ENCODE data around the gene LHPP. TPM values are rescaled to one million over a fixed set of nuclear protein-coding genes. Genes with fewer than 3 reads are reported as not detected.
"Not testable (repeated sequence)": the region's sequence is repeated elsewhere in the genome, so short reads cannot be mapped to it uniquely, and the experiment has no call there.

The LHPP gene
- total RNA-seq, 1 donor, result 20.4 TPM

- H3K27me3 ChIP-seq (ENCODE audit: insufficient read depth, low read length), result peaks cover 3% of the 10 kb centered on the region
- no peak overlapping the region for H3K4me3 ChIP-seq (ENCODE audit: low read length)
- no peaks in the 10 kb centered on the region for H3K9me3 ChIP-seq (ENCODE audit: low read depth, low read length)
- H3K4me1 ChIP-seq (ENCODE audit: insufficient read depth, low read length), result peaks cover 4% of the 10 kb centered on the region
Measured at GRCh38 chr10:124433461-124433860, 28.2 kb upstream of the LHPP start.

DNA sequence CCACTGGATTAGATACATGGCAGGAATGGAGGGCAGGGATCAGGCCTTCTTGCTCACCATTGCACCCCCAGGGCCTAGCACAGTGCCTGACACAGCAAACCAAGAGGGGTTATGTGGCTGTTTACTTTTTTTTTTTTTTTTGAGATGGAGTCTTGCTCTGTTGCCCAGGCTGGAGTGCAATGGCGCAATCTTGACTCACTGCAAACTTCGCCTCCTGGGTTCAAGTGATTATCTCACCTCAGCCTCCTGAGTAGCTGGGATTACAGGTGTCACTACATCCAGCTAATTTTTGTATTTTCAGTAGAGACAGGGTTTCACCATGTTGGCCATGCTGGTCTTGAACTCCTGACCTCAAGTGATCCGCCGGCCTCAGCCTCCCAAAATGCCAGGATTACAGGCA lies 25.9 kb upstream of the LHPP start:
- H3K9me3 ChIP-seq (ENCODE audit: low read depth, low read length), result not testable (repeated sequence)

DNA sequence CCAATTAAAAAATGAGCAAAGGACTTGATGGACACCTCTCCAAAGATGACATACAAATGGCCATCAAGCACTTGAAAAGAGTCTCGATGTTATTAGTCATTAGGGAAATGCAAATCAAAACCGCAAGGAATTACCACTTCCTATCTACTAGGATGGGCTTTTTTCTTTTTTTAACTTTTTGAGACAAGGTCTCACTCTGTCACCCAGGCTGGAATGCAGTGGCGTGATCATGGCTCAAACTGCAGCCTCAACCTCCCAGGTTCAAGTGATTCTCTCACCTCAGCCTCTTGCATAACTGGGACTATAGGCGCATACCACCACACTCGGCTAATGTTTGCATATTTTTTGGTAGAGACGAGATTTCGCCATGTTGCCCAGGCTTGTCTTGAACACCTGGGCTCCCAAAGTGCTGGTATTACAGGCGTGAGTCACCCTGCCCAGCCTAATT lies 25.4 kb upstream of the LHPP start:
- no peaks in the 10 kb centered on the region for H3K27me3 ChIP-seq (ENCODE audit: insufficient read depth, low read length)
- no peak overlapping the region for H3K4me3 ChIP-seq (ENCODE audit: low read length)
- H3K9me3 ChIP-seq (ENCODE audit: low read depth, low read length), result no peaks in the 10 kb centered on the region
- peaks cover 4% of the 10 kb centered on the region for H3K4me1 ChIP-seq (ENCODE audit: insufficient read depth, low read length)

More for the DNA sequence above, 25.9 kb upstream of the LHPP start:
- H3K4me3 ChIP-seq (ENCODE audit: low read length); H3K27me3 ChIP-seq (ENCODE audit: insufficient read depth, low read length); H3K4me1 ChIP-seq (ENCODE audit: insufficient read depth, low read length): not testable (repeated sequence)

GRCh38 chr10:124441694-124442093 lies 19.9 kb upstream of the LHPP start:
- peaks cover 31% of the 10 kb centered on the region for H3K27me3 ChIP-seq (ENCODE audit: insufficient read depth, low read length)
- H3K9me3 ChIP-seq (ENCODE audit: low read depth, low read length); H3K4me3 ChIP-seq (ENCODE audit: low read length); H3K4me1 ChIP-seq (ENCODE audit: insufficient read depth, low read length): not testable (repeated sequence)

- Histone ChIP-seq H3K4me1 (ENCODE audit: insufficient read depth, low read length) (peaks cover 17% of the 10 kb centered on the region), H3K27me3 (ENCODE audit: insufficient read depth, low read length) (peaks cover 74% of the 10 kb centered on the region), H3K9me3 (ENCODE audit: low read depth, low read length) (no peaks in the 10 kb centered on the region), H3K4me3 (ENCODE audit: low read length) (no peak overlapping the region)
Measured at GRCh38 chr10:124446830-124447750, 14.5 kb upstream of the LHPP start.

DNA sequence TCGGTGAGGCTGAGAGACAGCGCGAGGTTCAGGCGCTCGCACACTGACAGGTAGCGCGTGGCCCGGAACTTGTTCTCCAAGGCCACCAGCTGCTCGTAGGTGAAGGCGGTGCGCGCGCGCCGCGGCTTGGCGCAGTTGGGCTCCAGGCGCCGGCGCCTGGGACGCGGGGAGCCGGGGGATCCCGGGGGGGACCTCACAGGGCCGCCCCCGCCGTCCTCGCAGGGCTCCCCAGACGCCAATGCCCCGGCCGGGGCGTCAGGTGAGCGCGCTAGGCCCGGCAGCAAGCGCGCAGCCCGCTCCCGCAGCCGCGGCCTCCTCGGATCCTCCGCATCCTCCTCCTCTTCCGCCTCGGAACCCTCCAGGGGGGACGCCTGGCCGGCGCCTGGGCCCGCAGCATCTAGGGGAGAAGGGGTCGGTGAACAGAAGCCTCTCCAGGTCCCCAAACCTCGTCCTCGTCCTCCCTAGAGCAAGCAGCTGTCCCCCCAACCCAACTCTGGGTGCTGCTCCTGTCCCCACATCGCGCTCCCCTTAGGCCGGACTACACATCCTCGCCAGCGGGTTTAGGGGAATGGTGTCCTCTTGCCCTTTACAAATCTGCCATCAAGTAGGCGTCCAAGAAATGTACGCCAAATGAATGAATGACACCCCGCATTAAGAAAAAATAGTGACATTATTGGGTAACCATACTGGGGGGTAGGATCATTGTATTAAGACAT lies 13.7 kb upstream of the LHPP start:
- Histone ChIP-seq H3K4me3 (ENCODE audit: low read length) (no peak overlapping the region), H3K27me3 (ENCODE audit: insufficient read depth, low read length) (peaks cover 82% of the 10 kb centered on the region), H3K4me1 (ENCODE audit: insufficient read depth, low read length) (peaks cover 17% of the 10 kb centered on the region), H3K9me3 (ENCODE audit: low read depth, low read length) (no peaks in the 10 kb centered on the region)

DNA sequence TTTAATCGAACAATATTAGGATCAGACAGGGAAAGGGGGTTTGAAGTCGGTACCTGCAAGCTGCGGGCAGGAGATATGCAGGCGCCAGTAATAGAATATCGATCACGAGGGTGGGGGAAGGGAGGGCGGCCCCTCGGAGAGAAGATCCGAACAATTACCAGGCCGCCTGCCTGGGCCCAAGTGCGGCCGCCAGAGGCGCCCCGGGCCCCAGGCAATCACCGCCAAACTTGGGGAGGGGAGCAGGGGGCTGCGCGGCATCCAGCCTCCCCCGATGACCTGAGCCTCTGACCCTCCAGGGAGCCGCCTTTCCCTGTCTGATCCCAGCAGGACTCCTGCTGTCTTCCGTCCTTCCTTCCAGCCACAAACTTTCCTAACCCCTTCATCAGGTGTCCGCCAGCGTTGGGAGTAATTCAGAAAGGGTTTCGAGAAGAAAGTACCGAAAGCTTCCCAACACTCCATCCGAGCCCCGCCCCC lies 12.9 kb upstream of the LHPP start:
- H3K27me3 ChIP-seq (ENCODE audit: insufficient read depth, low read length), result peaks cover 87% of the 10 kb centered on the region
- no peak overlapping the region for H3K4me3 ChIP-seq (ENCODE audit: low read length)
- no peaks in the 10 kb centered on the region for H3K9me3 ChIP-seq (ENCODE audit: low read depth, low read length)
- H3K4me1 ChIP-seq (ENCODE audit: insufficient read depth, low read length), result peaks cover 17% of the 10 kb centered on the region

DNA sequence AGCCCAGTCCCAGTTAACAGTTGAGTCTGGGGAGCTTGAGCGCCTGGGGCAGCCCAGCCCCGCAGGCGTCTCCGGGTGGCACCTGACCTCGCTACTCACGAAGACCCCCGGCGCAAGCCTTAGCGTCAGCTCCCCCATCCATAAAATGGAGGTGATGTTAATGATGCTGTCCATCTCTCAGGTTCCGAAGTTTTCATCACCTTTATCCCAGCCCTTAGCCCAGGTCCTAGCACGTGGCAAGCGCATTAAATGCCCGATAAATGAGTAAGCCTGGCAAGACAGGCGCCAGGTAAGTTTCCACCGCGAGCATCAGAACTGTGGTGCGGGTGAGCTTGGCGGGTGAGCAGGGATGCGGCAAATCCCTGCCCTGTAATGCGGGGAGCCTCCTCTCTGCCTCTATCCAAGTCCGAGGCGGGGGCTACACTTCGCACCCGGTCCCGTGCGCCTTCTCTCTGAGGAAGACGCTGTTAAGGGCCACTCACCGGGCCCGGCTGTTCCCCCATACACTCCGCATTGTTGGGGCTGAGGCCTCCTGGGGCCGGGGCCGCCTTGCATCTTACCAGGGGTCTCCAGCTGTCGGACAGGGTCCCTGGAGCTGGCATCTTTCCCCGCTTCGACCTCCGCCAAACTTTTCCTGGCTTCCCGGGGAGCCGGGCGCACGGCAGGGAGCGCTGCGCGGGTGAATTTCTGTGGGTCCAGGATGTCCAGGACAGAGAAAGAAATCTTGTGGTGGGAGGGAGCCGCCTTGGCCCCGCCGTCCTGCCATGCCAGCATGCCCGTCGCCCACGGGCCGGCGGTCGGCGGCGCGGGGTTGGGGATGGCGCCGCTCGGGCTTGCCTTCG lies 12.2 kb upstream of the LHPP start:
- H3K4me1 ChIP-seq (ENCODE audit: insufficient read depth, low read length), result peaks cover 17% of the 10 kb centered on the region
- H3K4me3 ChIP-seq (ENCODE audit: low read length), result no peak overlapping the region
- peaks cover 88% of the 10 kb centered on the region for H3K27me3 ChIP-seq (ENCODE audit: insufficient read depth, low read length)

GRCh38 chr10:124450012-124450782 lies 11.4 kb upstream of the LHPP start, which contains the start of gene NKX1-2:
NKX1-2 (minus strand) TSS chr10:124450035; CDS start chr10:124449943, 92 bp downstream.
- peaks cover 17% of the 10 kb centered on the region for H3K4me1 ChIP-seq (ENCODE audit: insufficient read depth, low read length)
- no peaks in the 10 kb centered on the region for H3K9me3 ChIP-seq (ENCODE audit: low read depth, low read length)
- no peak within 1 kb of the TSS for H3K4me3 ChIP-seq (ENCODE audit: low read length)
- H3K27me3 ChIP-seq (ENCODE audit: insufficient read depth, low read length), result peaks cover 85% of the 10 kb centered on the region

More for the DNA sequence above, 12.2 kb upstream of the LHPP start:
- no peaks in the 10 kb centered on the region for H3K9me3 ChIP-seq (ENCODE audit: low read depth, low read length)

DNA sequence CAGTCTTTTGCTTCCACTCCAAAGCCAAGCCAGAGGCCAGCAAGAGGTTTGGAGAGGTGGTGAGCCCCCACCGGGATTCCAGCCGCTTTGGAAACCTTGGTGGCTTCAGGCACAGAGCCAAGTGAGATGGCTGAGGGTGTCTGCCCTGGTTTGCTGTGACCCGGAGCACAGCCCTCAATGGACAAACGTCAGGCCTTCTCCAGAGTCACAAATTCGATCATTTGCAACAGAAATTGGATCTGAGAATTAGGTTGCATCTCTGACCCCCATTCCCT lies 10.9 kb upstream of the LHPP start:
- peaks cover 17% of the 10 kb centered on the region for H3K4me1 ChIP-seq (ENCODE audit: insufficient read depth, low read length)
- no peaks in the 10 kb centered on the region for H3K9me3 ChIP-seq (ENCODE audit: low read depth, low read length)
- peaks cover 82% of the 10 kb centered on the region for H3K27me3 ChIP-seq (ENCODE audit: insufficient read depth, low read length)
- no peak overlapping the region for H3K4me3 ChIP-seq (ENCODE audit: low read length)

- Histone ChIP-seq H3K4me3 (ENCODE audit: low read length) (no peak overlapping the region), H3K9me3 (ENCODE audit: low read depth, low read length) (no peaks in the 10 kb centered on the region), H3K27me3 (ENCODE audit: insufficient read depth, low read length) (peaks cover 80% of the 10 kb centered on the region)
Measured at GRCh38 chr10:124451276-124451675, 10.3 kb upstream of the LHPP start.

GRCh38 chr10:124453960-124454610 lies 7.5 kb upstream of the LHPP start:
- H3K27me3 ChIP-seq (ENCODE audit: insufficient read depth, low read length), result peaks cover 60% of the 10 kb centered on the region
- H3K4me3 ChIP-seq (ENCODE audit: low read length), result no peak overlapping the region
- peaks cover 6% of the 10 kb centered on the region for H3K4me1 ChIP-seq (ENCODE audit: insufficient read depth, low read length)
- H3K9me3 ChIP-seq (ENCODE audit: low read depth, low read length), result no peaks in the 10 kb centered on the region

More at GRCh38 chr10:124451276-124451675, 10.3 kb upstream of the LHPP start:
- peaks cover 17% of the 10 kb centered on the region for H3K4me1 ChIP-seq (ENCODE audit: insufficient read depth, low read length)

GRCh38 chr10:124455441-124455840 lies 6.2 kb upstream of the LHPP start:
- Histone ChIP-seq H3K9me3 (ENCODE audit: low read depth, low read length) (no peaks in the 10 kb centered on the region), H3K27me3 (ENCODE audit: insufficient read depth, low read length) (peaks cover 49% of the 10 kb centered on the region), H3K4me3 (ENCODE audit: low read length) (no peak overlapping the region), H3K4me1 (ENCODE audit: insufficient read depth, low read length) (no peaks in the 10 kb centered on the region)

- peaks cover 10% of the 10 kb centered on the region for H3K4me1 ChIP-seq (ENCODE audit: insufficient read depth, low read length)
- H3K9me3 ChIP-seq (ENCODE audit: low read depth, low read length), result no peaks in the 10 kb centered on the region
- H3K27me3 ChIP-seq (ENCODE audit: insufficient read depth, low read length), result peaks cover 25% of the 10 kb centered on the region
- no peak overlapping the region for H3K4me3 ChIP-seq (ENCODE audit: low read length)
Measured at GRCh38 chr10:124458473-124458872, 3.1 kb upstream of the LHPP start.

Measured in mononuclear cell (primary cell).